Neural crest cell (in vitro differentiated cells): ENCODE measurements around the gene VWA8. TPM values are rescaled to one million over a fixed set of nuclear protein-coding genes. Genes with fewer than 3 reads are reported as not detected.
A peak's percentile ranks its signal among the peaks of the same experiment; 100 is the strongest.
"Not testable (repeated sequence)": the region's sequence is repeated elsewhere in the genome, so short reads cannot be mapped to it uniquely, and the experiment has no call there.

ENCODE experiments used
- DNase-seq: peaks from one replicate; pipeline ENCODE4 v3.0.0; 2021; ENCODE audit warnings: low read depth, mixed read lengths, low spot score
- H3K27ac Mint-ChIP-seq: one replicate; pipeline ENCODE4 v1.8.0; 2021; ENCODE audit warnings: mild to moderate bottlenecking, mixed read lengths; ENCODE audit not compliant: unreplicated experiment
- H3K27me3 Mint-ChIP-seq: 2 replicates; pipeline ENCODE4 v1.8.0; 2021; ENCODE audit warnings: low read depth, mild to moderate bottlenecking, mixed read lengths
- H3K36me3 Mint-ChIP-seq: 2 replicates; pipeline ENCODE4 v1.8.0; 2021; ENCODE audit warnings: low read depth, mild to moderate bottlenecking, mixed read lengths
- H3K4me1 Mint-ChIP-seq: 2 replicates; pipeline ENCODE4 v1.8.0; 2021; ENCODE audit warnings: mixed read lengths
- H3K4me3 Mint-ChIP-seq: one replicate; pipeline ENCODE4 v1.8.0; 2021; ENCODE audit warnings: mild to moderate bottlenecking, mixed read lengths
- H3K9me3 Mint-ChIP-seq: 2 replicates; pipeline ENCODE4 v1.8.0; 2021; ENCODE audit warnings: mixed read lengths
- total RNA-seq: library from RNA; stranded (reverse); gene quantifications from 2 replicates; pipeline ENCODE4 v1.2.1, GENCODE V29; 2021
- TF ChIP-seq, protein P1 (sequence below): fragments of 200-600 bp; sonication (generic); conservative IDR thresholded peaks from 2 replicates; pipeline ENCODE4 v1.5.0; 2021; ENCODE audit warnings: antibody characterized with exemption, mild to moderate bottlenecking

The VWA8 gene
- total RNA-seq, 1 donor from 2014 or later = 19.5 TPM

DNA sequence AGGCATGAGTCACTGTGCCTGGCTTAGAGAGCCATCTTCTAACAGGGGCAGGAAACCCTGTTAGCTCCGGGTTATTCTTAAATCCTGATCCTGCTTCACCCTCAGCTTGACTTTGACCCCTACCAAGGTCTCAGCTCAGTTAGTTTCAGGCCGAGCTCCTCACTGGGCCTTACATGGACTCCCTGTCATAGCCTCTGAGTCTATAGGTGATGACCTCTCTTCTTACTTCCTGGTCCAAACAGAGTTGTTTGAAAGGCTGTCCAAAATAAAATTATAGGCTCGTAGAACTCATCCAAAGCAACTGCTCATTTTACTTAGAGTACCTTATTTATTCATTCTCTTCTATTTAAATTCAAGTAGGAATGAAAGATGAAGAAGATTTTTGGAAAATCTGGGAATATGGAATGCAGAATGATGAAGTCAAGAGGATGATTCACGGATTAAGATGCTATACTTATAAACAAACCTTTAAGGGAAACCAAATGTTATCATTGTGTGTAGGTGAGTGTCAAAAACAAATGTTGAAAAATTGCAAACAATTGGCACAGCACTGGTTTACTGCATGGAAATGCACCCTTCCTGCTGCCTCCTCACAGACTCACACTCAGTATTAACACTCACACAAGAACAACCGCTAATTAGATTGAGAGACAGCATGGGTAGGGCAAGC, 329.5 kb downstream of the VWA8 start:
- no peak overlapping the region for H3K4me3 Mint-ChIP-seq
- peaks cover 3% of the 10 kb centered on the region for H3K36me3 Mint-ChIP-seq
- peaks cover 4% of the 10 kb centered on the region for H3K9me3 Mint-ChIP-seq
- peak overlapping the region; percentile 15 for H3K27ac Mint-ChIP-seq
- TF ChIP-seq, protein P1, sequence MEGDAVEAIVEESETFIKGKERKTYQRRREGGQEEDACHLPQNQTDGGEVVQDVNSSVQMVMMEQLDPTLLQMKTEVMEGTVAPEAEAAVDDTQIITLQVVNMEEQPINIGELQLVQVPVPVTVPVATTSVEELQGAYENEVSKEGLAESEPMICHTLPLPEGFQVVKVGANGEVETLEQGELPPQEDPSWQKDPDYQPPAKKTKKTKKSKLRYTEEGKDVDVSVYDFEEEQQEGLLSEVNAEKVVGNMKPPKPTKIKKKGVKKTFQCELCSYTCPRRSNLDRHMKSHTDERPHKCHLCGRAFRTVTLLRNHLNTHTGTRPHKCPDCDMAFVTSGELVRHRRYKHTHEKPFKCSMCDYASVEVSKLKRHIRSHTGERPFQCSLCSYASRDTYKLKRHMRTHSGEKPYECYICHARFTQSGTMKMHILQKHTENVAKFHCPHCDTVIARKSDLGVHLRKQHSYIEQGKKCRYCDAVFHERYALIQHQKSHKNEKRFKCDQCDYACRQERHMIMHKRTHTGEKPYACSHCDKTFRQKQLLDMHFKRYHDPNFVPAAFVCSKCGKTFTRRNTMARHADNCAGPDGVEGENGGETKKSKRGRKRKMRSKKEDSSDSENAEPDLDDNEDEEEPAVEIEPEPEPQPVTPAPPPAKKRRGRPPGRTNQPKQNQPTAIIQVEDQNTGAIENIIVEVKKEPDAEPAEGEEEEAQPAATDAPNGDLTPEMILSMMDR = no peak
- DNase-seq = no peak
- peaks cover 5% of the 10 kb centered on the region for H3K4me1 Mint-ChIP-seq
- H3K27me3 Mint-ChIP-seq = no peaks in the 10 kb centered on the region

DNA sequence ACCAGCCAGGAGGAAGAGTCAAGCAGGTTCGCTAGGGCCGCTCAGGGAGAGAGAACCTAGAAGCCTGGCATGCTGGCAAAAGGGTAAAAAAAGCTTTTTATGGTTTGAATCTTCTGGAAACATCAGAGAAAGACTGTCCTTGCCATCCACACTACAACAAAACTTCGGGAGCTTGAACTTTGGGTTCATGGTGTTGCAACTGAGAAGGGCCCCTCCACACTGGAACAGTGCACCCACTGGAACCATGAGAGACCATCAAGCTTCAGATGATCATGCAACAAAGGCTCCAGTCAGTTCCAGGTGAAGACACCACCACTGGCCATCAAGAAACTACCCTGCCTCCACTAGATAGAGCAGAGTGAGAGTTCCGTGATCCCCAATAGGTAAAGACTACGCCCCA, 333.5 kb downstream of the VWA8 start:
- TF ChIP-seq, protein P1 = no peak
- peaks cover 11% of the 10 kb centered on the region for H3K36me3 Mint-ChIP-seq

DNA sequence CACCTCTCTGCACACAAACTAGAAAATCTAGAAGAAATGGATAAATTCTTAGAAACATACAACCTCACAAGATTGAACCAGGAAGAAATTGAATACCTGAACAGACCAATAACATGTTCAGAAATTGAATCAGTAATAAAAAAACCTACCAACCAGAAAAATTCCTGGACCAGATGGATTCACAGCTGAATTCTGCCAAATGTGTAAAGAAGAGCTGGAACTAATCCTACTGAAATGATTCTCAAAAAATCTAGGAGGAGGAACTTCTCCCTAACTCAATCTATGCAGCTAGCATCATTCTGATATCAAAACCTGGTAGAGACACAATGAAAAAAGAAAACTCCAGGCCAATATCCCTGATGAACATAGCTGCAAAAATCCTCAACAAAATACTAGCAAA, 336.9 kb downstream of the VWA8 start:
- no peak for DNase-seq
- Mint-ChIP-seq H3K27ac (no peak overlapping the region), H3K4me3 (no peak overlapping the region), H3K9me3 (peaks cover 10% of the 10 kb centered on the region), H3K4me1 (peaks cover 4% of the 10 kb centered on the region), H3K27me3 (no peaks in the 10 kb centered on the region), H3K36me3 (peaks cover 21% of the 10 kb centered on the region)
- TF ChIP-seq, protein P1 = no peak

More for the DNA sequence above, 333.5 kb downstream of the VWA8 start:
- H3K27me3 Mint-ChIP-seq = no peaks in the 10 kb centered on the region
- H3K9me3 Mint-ChIP-seq = peaks cover 10% of the 10 kb centered on the region
- no peak for DNase-seq
- H3K4me1 Mint-ChIP-seq = peaks cover 2% of the 10 kb centered on the region
- no peak overlapping the region for H3K27ac Mint-ChIP-seq
- H3K4me3 Mint-ChIP-seq = no peak overlapping the region

DNA sequence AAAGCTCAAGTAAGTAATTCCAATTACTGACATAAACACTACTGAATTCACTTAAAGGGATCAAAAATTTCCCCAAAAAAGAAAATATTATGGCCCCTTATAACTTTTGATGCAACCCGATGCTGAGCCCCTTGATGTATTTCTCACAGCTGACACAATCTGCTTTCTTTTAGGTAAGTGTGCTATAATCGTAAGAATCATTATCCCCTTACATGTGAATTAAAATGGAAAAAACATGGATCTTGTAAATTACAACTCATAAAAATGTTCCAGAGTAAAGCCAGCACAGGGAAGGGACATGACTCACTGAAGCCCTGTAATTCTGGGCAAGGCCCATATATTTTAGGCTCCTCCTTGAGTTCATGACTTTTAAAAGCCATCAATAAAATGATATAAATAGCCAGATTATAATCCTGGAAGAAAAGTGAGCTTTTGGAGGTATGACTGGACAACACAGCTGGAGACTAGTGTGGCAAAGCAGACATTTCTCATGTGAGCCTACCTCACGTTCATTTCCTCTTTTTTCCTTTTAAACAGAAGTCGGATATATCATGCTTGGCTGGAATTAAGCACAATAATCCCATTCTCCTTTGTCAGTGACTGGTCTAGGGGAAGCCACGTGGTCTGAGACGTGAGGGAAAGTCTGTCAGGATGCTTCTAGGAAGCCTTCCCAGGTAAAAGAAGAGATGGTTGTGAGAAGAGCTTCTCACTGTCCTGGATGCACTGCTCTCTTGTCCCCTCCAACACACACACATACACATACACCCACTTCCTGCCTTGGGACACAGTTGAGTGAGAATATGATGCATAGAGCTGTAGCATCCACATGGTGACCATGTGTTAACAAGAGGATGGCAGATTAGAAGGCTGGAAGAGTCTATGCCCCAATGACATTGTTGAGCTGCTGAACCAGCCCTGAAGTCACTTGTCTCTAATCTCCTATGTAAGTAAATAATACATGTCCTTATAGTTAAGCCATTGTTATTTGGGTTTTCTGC, 338.2 kb downstream of the VWA8 start:
- no peak for DNase-seq
- no peaks in the 10 kb centered on the region for H3K27me3 Mint-ChIP-seq
- peaks cover 10% of the 10 kb centered on the region for H3K9me3 Mint-ChIP-seq
- H3K27ac Mint-ChIP-seq = no peak overlapping the region
- peaks cover 4% of the 10 kb centered on the region for H3K4me1 Mint-ChIP-seq
- H3K4me3 Mint-ChIP-seq = no peak overlapping the region
- TF ChIP-seq, protein P1 = no peak
- peaks cover 24% of the 10 kb centered on the region for H3K36me3 Mint-ChIP-seq

DNA sequence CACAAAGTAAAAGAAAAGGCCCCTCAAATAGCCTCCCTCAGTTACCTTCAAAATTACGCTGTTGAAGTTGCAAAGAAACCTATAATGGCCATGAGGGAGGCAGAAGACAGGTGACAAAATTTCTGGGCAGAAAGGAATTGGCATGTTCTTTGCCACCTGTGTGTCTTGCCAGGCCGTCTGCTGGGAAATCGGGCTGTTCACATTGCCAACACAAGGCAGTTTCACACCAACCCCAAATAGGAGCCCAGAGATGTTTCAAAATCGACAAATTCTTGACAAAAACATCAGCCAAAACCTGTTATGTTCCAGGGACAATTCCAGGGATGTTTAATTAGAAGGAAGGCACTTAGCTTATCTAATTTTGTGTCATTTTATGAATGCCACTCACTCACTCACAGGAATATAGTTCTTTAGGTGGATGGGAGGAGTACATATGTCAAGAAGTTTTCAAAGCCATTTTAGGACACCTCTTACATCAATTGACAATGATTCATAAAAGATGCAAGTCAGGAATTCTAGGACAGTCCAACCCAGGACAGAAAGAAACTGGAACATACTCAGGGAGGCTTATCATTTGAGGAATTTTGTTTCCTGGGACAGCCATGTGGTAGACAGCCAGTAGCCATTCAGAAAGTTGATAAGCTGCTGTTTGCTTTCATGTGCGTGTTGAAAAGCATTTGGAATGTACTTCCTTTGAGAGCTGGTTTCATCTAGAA, 339.0 kb downstream of the VWA8 start:
- no peak overlapping the region for H3K27ac Mint-ChIP-seq
- peaks cover 8% of the 10 kb centered on the region for H3K9me3 Mint-ChIP-seq
- H3K4me3 Mint-ChIP-seq = no peak overlapping the region
- TF ChIP-seq, protein P1 = no peak
- H3K4me1 Mint-ChIP-seq = peaks cover 4% of the 10 kb centered on the region
- H3K27me3 Mint-ChIP-seq = no peaks in the 10 kb centered on the region
- peaks cover 21% of the 10 kb centered on the region for H3K36me3 Mint-ChIP-seq
- no peak for DNase-seq

DNA sequence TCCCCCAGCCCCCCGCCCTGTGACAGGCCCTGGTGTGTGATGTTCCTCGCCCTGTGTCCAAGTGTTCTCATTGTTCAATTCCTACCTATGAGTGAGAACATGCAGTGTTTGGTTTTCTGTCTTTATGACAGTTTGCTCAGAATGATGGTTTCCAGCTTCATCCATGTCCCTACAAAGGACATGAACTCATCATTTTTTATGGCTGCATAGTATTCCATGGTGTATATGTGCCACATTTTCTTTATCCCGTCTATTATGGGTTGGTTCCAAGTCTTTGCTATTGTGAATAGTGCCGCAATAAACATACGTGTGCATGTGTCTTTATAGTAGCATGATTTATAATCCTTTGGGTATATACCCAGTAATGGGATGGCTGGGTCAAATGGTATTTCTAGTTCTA, 343.3 kb downstream of the VWA8 start:
- not testable (repeated sequence) for H3K9me3 Mint-ChIP-seq, H3K27me3 Mint-ChIP-seq, H3K27ac Mint-ChIP-seq, DNase-seq, H3K4me3 Mint-ChIP-seq
- H3K36me3 Mint-ChIP-seq = peaks cover 24% of the 10 kb centered on the region
- peaks cover 12% of the 10 kb centered on the region for H3K4me1 Mint-ChIP-seq
